ENCODE data around the gene KCNE4.

The KCNE4 gene

GRCh38 chr2:223060201-223060825 is 8.3 kb downstream of the KCNE4 start:
- H3K4me3 ChIP-seq (ENCODE audit: low read length, poor library complexity, severe bottlenecking) = no peak overlapping the region
- TF ChIP-seq CTCF (conservative IDR thresholded peaks at IDR 0.05; ENCODE audit: low read length) (no peak), EZH2phosphoT487 (IDR thresholded peaks at IDR 0.05; ENCODE audit: borderline replicate concordance) (no peak)
- no peak overlapping the region for H2AFZ ChIP-seq (ENCODE audit: low read length)
- no peak overlapping the region for H3K4me2 ChIP-seq (ENCODE audit: low read depth, low read length, poor library complexity, severe bottlenecking)
- H3K9ac ChIP-seq (ENCODE audit: low read depth, low read length, poor library complexity, severe bottlenecking) = no peak overlapping the region
- no peaks in the 10 kb centered on the region for H4K20me1 ChIP-seq (ENCODE audit: insufficient read depth, low read length, poor library complexity, severe bottlenecking)
- H3F3A ChIP-seq (ENCODE audit: low read depth) = 0 out of 2 replicates have a peak, but pooled peaks cover 3% of the 10 kb centered on the region
- peaks cover 27% of the 10 kb centered on the region for H3K4me1 ChIP-seq (ENCODE audit: insufficient read depth, low read length, poor library complexity, severe bottlenecking)
- H3K27me3 ChIP-seq (ENCODE audit: insufficient read depth, low read length, poor library complexity, severe bottlenecking) = no peaks in the 10 kb centered on the region
- H3K36me3 ChIP-seq (ENCODE audit: insufficient read depth, low read length) = no peaks in the 10 kb centered on the region
- H3K79me2 ChIP-seq (ENCODE audit: insufficient read depth, low read length) = no peaks in the 10 kb centered on the region
- H3K9me2 ChIP-seq (replicated peaks; ENCODE audit: low read depth, low read length) = no peaks in the 10 kb centered on the region
- H3K9me3 ChIP-seq (ENCODE audit: insufficient read depth, low read depth, low read length) = no peaks in the 10 kb centered on the region

- no peaks in the 10 kb centered on the region for H3K27me3 ChIP-seq (ENCODE audit: insufficient read depth, low read length, poor library complexity, severe bottlenecking)
- no peaks in the 10 kb centered on the region for H3K9me3 ChIP-seq (ENCODE audit: insufficient read depth, low read depth, low read length)
- no peak overlapping the region for H3K9ac ChIP-seq (ENCODE audit: low read depth, low read length, poor library complexity, severe bottlenecking)
- TF ChIP-seq CTCF (conservative IDR thresholded peaks at IDR 0.05; ENCODE audit: low read length) (no peak), EZH2phosphoT487 (IDR thresholded peaks at IDR 0.05; ENCODE audit: borderline replicate concordance) (no peak)
- no peaks in the 10 kb centered on the region for H3K36me3 ChIP-seq (ENCODE audit: insufficient read depth, low read length)
- H3K9me2 ChIP-seq (replicated peaks; ENCODE audit: low read depth, low read length) = no peaks in the 10 kb centered on the region
- H3K79me2 ChIP-seq (ENCODE audit: insufficient read depth, low read length) = no peaks in the 10 kb centered on the region
- H4K20me1 ChIP-seq (ENCODE audit: insufficient read depth, low read length, poor library complexity, severe bottlenecking) = no peaks in the 10 kb centered on the region
- no peak overlapping the region for H3K4me2 ChIP-seq (ENCODE audit: low read depth, low read length, poor library complexity, severe bottlenecking)
- no peak overlapping the region for H2AFZ ChIP-seq (ENCODE audit: low read length)
- no peaks in the 10 kb centered on the region for H3F3A ChIP-seq (ENCODE audit: low read depth)
- H3K4me3 ChIP-seq (ENCODE audit: low read length, poor library complexity, severe bottlenecking) = no peak overlapping the region
- H3K4me1 ChIP-seq (ENCODE audit: insufficient read depth, low read length, poor library complexity, severe bottlenecking) = peaks cover 7% of the 10 kb centered on the region
Measured at GRCh38 chr2:223062396-223062795, 10.4 kb downstream of the KCNE4 start.

GRCh38 chr2:223065107-223065506 is 13.1 kb downstream of the KCNE4 start:
- Histone ChIP-seq H3K27me3 (ENCODE audit: insufficient read depth, low read length, poor library complexity, severe bottlenecking) (no peaks in the 10 kb centered on the region), H3K79me2 (ENCODE audit: insufficient read depth, low read length) (no peaks in the 10 kb centered on the region), H3K4me2 (ENCODE audit: low read depth, low read length, poor library complexity, severe bottlenecking) (no peak overlapping the region), H3K9me2 (replicated peaks; ENCODE audit: low read depth, low read length) (no peaks in the 10 kb centered on the region), H4K20me1 (ENCODE audit: insufficient read depth, low read length, poor library complexity, severe bottlenecking) (no peaks in the 10 kb centered on the region), H3F3A (ENCODE audit: low read depth) (no peaks in the 10 kb centered on the region), H3K9me3 (ENCODE audit: insufficient read depth, low read depth, low read length) (no peaks in the 10 kb centered on the region), H3K36me3 (ENCODE audit: insufficient read depth, low read length) (no peaks in the 10 kb centered on the region), H3K4me1 (ENCODE audit: insufficient read depth, low read length, poor library complexity, severe bottlenecking) (no peaks in the 10 kb centered on the region), H3K9ac (ENCODE audit: low read depth, low read length, poor library complexity, severe bottlenecking) (no peak overlapping the region), H3K4me3 (ENCODE audit: low read length, poor library complexity, severe bottlenecking) (no peak overlapping the region), H2AFZ (ENCODE audit: low read length) (no peak overlapping the region)
- TF ChIP-seq EZH2phosphoT487 (IDR thresholded peaks at IDR 0.05; ENCODE audit: borderline replicate concordance) (no peak), CTCF (conservative IDR thresholded peaks at IDR 0.05; ENCODE audit: low read length) (no peak)
